SK-N-SH (cell line): Measurements from ENCODE around the gene CYP2R1.

Source experiments
- POLR2AphosphoS5 ChIP-seq: IDR thresholded peaks from 2 replicates; pipeline ENCODE4 v1.6.1; 2012; ENCODE audit warnings: low read depth, low read length
- SIN3A ChIP-seq: IDR thresholded peaks from 2 replicates; pipeline ENCODE4 v1.6.1; 2012; ENCODE audit warnings: low read depth, mild to moderate bottlenecking, low read length, moderate library complexity, borderline replicate concordance
- TAF1 ChIP-seq: IDR thresholded peaks from 2 replicates; pipeline ENCODE4 v1.6.1; 2012; ENCODE audit warnings: low read depth, mild to moderate bottlenecking, low read length, moderate library complexity, borderline replicate concordance
- TF ChIP-seq, protein P1 (sequence below): fragments of 200-600 bp; sonication (generic); IDR thresholded peaks from 2 replicates; pipeline ENCODE4 v1.6.1; 2017; ENCODE audit warnings: antibody characterized with exemption, mild to moderate bottlenecking, moderate library complexity

DNA sequence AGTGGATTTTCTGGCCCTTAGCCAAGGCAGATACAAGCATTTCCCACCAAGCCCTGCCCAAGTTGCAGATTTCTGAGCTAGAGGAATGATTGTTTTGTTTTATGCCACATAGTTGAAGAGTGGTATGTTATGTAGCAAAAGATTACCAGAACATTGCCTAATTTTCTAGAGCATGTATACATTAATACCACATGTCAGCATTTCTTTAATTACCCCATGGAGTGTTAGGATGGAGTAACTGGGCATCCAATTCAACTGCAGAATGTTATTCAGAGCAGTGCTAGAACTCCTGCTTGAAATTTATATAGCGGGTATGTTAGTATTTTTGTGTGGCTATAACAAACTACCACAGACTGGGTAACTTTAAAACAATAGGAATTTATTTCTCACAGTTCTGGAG lies 24.4 kb upstream of the CYP2R1 start:
- TF ChIP-seq, protein P1, sequence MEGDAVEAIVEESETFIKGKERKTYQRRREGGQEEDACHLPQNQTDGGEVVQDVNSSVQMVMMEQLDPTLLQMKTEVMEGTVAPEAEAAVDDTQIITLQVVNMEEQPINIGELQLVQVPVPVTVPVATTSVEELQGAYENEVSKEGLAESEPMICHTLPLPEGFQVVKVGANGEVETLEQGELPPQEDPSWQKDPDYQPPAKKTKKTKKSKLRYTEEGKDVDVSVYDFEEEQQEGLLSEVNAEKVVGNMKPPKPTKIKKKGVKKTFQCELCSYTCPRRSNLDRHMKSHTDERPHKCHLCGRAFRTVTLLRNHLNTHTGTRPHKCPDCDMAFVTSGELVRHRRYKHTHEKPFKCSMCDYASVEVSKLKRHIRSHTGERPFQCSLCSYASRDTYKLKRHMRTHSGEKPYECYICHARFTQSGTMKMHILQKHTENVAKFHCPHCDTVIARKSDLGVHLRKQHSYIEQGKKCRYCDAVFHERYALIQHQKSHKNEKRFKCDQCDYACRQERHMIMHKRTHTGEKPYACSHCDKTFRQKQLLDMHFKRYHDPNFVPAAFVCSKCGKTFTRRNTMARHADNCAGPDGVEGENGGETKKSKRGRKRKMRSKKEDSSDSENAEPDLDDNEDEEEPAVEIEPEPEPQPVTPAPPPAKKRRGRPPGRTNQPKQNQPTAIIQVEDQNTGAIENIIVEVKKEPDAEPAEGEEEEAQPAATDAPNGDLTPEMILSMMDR = no peak
- TF ChIP-seq POLR2AphosphoS5 = no peak
- TF ChIP-seq SIN3A = no peak
- TF ChIP-seq TAF1 = no peak
